ENCODE measurements around the gene FANCD2. TPM values are rescaled to one million over a fixed set of nuclear protein-coding genes. Genes with fewer than 3 reads are reported as not detected.

Gene FANCD2
- total and polyA plus RNA-seq, 2 donors (not counting 1 experiment from before 2014, with no cell fraction given): 7.1 to 9.7 TPM

DNA sequence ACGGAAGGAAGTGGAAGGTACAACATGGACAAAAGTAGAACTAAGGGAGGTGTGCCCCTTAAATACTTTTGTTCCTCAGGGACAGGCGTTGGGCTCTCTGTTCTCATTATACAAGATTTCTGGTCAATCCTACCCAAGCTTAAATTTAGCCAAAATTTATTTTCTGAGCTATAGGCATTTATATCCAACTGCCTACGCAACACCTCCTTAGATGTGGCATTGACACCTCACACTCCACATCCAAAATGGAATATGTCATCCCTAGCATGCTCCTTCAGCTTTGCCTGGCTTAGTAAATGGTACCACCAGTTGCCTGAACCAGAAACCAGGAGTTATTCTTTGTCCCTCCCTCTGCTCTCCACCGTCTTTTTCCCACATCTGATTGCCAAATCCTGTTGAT lies 55.6 kb downstream of the FANCD2 start:
- Histone ChIP-seq H3K9me3 (ENCODE audit: control insufficient read depth, insufficient read depth, low read depth, low read length) (no peaks in the 10 kb centered on the region), H3K4me3 (replicated peaks in 1 of 4; ENCODE audit: control extremely low read depth in 1 of 4, insufficient read depth in 1 of 4, low read depth in 3 of 4, low read length in 4 of 4) (no peak overlapping the region), H3K9ac (ENCODE audit: insufficient read depth, low read length) (no peak overlapping the region), H3K79me2 (ENCODE audit: control insufficient read depth, insufficient read depth, low read length) (no peaks in the 10 kb centered on the region), H3K27ac (ENCODE audit: insufficient read depth, low read length) (no peak overlapping the region), H3K4me1 (ENCODE audit: control insufficient read depth, extremely low read depth, insufficient read depth, low read length) (no peaks in the 10 kb centered on the region), H4K20me1 (ENCODE audit: control insufficient read depth, extremely low read depth, insufficient read depth, low read length) (no peaks in the 10 kb centered on the region), H3K27me3 (ENCODE audit: control insufficient read depth, insufficient read depth, low read length) (no peaks in the 10 kb centered on the region), H3K36me3 (ENCODE audit: control insufficient read depth, insufficient read depth, low read length) (no peaks in the 10 kb centered on the region), H3K4me2 (ENCODE audit: extremely low read depth, insufficient read depth, low read length) (no peak overlapping the region), H2AFZ (ENCODE audit: low read length) (no peak overlapping the region)
- TF ChIP-seq CTCF (conservative IDR thresholded peaks at IDR 0.05 in 1 of 2, IDR thresholded peaks at IDR 0.05 in 1 of 2; ENCODE audit: low read depth in 1 of 2, low read length in 2 of 2) (no peak), EZH2 (IDR thresholded peaks at IDR 0.05; ENCODE audit: low read length, missing control alignments) (no peak)
- DNase-seq (ENCODE audit: low read depth in 2 of 2): no peak

DNA sequence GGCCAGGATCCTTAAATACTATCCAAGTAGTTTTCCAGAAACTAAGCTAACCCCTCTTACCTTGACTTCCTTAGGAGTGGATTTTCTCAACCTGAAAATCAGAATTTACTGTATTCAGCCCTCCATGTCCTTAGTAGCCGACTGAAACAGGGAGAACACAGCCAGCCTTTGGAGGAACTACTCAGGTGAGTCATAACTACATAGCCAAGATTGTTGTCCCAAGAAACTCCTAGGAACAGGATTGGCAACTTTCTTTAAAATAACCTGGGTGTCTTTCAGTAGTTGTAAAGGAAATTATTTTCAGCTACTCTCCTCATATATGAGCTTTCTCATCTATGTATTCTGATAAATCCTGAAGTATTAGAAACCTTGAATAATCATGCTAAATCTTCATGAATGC lies 59.5 kb downstream of the FANCD2 start:
- Histone ChIP-seq H3K4me2 (ENCODE audit: extremely low read depth, insufficient read depth, low read length) (no peak overlapping the region), H3K27ac (ENCODE audit: insufficient read depth, low read length) (no peak overlapping the region), H3K4me3 (replicated peaks in 1 of 4; ENCODE audit: control extremely low read depth in 1 of 4, insufficient read depth in 1 of 4, low read depth in 3 of 4, low read length in 4 of 4) (no peak overlapping the region), H3K4me1 (ENCODE audit: control insufficient read depth, extremely low read depth, insufficient read depth, low read length) (no peaks in the 10 kb centered on the region), H3K79me2 (ENCODE audit: control insufficient read depth, insufficient read depth, low read length) (no peaks in the 10 kb centered on the region), H3K27me3 (ENCODE audit: control insufficient read depth, insufficient read depth, low read length) (no peaks in the 10 kb centered on the region), H3K36me3 (ENCODE audit: control insufficient read depth, insufficient read depth, low read length) (no peaks in the 10 kb centered on the region), H4K20me1 (ENCODE audit: control insufficient read depth, extremely low read depth, insufficient read depth, low read length) (no peaks in the 10 kb centered on the region), H3K9ac (ENCODE audit: insufficient read depth, low read length) (no peak overlapping the region), H2AFZ (ENCODE audit: low read length) (no peak overlapping the region), H3K9me3 (ENCODE audit: control insufficient read depth, insufficient read depth, low read depth, low read length) (no peaks in the 10 kb centered on the region)
- no peak for DNase-seq (ENCODE audit: low read depth in 2 of 2)
- TF ChIP-seq EZH2 (IDR thresholded peaks at IDR 0.05; ENCODE audit: low read length, missing control alignments) (no peak), CTCF (conservative IDR thresholded peaks at IDR 0.05 in 1 of 2, IDR thresholded peaks at IDR 0.05 in 1 of 2; ENCODE audit: low read depth in 1 of 2, low read length in 2 of 2) (no peak)

- Histone ChIP-seq H3K4me1 (ENCODE audit: control insufficient read depth, extremely low read depth, insufficient read depth, low read length) (no peaks in the 10 kb centered on the region), H2AFZ (ENCODE audit: low read length) (no peak overlapping the region), H4K20me1 (ENCODE audit: control insufficient read depth, extremely low read depth, insufficient read depth, low read length) (no peaks in the 10 kb centered on the region), H3K27me3 (ENCODE audit: control insufficient read depth, insufficient read depth, low read length) (no peaks in the 10 kb centered on the region), H3K36me3 (ENCODE audit: control insufficient read depth, insufficient read depth, low read length) (no peaks in the 10 kb centered on the region), H3K79me2 (ENCODE audit: control insufficient read depth, insufficient read depth, low read length) (no peaks in the 10 kb centered on the region), H3K9ac (ENCODE audit: insufficient read depth, low read length) (no peak overlapping the region), H3K4me3 (replicated peaks in 1 of 4; ENCODE audit: control extremely low read depth in 1 of 4, insufficient read depth in 1 of 4, low read depth in 3 of 4, low read length in 4 of 4) (no peak overlapping the region), H3K9me3 (ENCODE audit: control insufficient read depth, insufficient read depth, low read depth, low read length) (no peaks in the 10 kb centered on the region), H3K4me2 (ENCODE audit: extremely low read depth, insufficient read depth, low read length) (no peak overlapping the region), H3K27ac (ENCODE audit: insufficient read depth, low read length) (no peak overlapping the region)
- TF ChIP-seq CTCF (conservative IDR thresholded peaks at IDR 0.05 in 1 of 2, IDR thresholded peaks at IDR 0.05 in 1 of 2; ENCODE audit: low read depth in 1 of 2, low read length in 2 of 2) (no peak), EZH2 (IDR thresholded peaks at IDR 0.05; ENCODE audit: low read length, missing control alignments) (no peak)
- peak in 1 of 2 donors; percentile 6 for DNase-seq (ENCODE audit: low read depth in 2 of 2)
Measured at GRCh38 chr3:10088256-10088655, 62.0 kb downstream of the FANCD2 start.
